ENCODE measurements around the gene ACTRT2.

Gene ACTRT2

DNA sequence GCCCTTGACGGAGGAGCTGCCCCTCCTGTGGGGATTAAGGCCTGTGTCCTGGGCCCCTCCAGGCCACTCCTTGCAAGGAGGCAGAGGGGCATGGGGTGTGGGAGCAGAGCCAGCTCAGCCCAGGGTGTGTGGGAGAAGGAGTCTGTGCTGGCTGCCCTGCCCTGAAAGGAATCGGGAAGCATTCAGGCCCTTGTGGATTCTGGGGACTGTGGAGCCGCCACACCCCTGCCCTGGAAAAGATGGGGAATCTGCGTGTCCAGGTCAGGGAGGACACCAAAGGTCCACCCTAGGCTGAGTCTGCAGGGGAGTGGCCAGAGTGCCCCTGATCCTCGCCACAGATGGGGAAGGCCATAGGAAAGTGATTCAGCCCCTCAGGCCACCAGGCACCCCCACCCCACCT, 31.2 kb downstream of the ACTRT2 start:
- no peak for DNase-seq (ENCODE audit: low read depth, low spot score)

DNA sequence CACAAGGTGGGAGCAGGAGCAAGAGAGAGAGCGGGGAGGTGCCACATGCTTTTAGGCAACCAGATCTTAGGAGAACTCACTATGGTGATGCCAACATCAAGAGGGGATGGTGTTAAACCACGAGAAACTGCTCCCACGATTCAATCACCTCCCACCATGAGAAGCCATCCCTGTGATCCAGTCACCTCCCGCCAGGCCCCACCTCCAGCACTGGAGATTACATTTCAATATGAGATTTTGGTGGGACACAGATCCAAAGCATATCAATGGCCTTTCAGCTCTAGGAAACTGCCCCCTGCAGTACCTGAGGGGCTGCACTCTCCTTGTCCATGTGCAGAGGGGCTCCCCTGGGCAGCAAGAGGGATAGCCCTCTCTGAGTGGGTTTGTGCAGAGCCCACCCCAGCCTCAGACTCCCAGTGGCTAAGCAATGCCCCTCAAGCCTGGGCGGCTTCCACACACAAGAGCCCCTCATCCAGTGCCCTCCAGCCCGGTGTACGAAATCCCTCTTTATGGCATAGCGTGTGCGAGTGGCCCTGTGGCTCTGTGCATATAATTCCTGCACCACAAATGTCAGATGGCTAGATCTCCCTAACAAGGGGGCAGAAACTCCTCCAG, 32.2 kb downstream of the ACTRT2 start:
- DNase-seq (ENCODE audit: low read depth, low spot score), result no peak

DNA sequence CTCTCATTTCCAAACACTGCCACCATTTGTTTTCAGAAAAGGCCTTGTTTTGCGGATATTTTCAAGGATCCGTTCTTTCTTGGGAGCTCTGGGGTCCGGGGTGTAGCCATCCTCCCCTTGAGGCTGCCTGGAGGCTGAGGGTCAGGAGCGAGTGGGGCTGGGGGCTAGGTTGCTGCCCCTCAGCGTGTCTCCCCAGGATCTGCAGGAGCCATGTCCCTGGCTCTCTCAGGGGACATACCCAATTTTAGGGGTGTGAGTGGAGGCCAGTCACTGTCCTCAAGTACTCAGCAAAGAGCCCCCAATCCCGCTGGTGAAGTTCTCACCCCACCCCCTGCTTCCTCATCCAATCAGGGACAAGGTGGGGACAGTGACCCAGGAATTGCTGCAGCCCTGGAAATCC, 32.7 kb downstream of the ACTRT2 start:
- no peak for DNase-seq (ENCODE audit: low read depth, low spot score)

DNA sequence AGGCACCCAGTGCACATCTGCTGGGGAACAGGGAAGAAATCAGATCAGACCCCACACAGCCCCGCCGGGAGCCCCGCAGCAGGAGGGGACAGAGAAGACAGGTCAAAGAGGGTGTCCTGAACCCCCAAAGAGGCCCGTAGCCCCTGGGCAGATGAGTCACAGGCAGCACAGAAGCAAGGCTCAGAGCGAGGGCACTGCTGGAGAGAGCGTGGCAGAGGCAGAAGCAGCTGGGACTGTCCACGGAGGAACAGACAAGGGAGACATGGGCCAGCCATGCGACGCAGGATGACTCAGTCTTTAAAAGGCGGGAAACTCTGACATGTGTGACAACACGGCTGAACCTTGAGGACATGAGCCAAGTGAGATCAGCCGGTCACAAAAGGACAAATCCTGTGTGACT, 33.2 kb downstream of the ACTRT2 start:
- DNase-seq (ENCODE audit: low read depth, low spot score), result no peak

DNA sequence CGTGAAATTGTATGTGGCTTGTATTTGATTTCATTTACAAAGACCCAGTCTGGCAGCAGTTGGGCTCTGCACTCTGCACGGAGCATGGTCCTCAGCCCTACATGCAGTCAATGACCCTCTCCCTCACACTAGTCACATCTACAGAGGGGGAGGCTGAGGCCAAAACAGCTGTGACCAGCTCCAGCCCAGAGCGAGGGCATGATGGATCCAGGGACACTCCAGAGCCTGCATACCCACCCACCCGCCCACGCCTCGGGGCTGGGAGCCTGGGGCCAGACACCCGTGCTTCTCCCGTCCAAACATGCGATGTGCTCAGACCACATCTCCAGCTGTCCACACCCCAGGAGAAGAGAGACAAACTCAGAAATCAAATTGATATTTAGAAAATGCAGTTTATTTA, 33.8 kb downstream of the ACTRT2 start:
- no peak for DNase-seq (ENCODE audit: low read depth, low spot score)

DNA sequence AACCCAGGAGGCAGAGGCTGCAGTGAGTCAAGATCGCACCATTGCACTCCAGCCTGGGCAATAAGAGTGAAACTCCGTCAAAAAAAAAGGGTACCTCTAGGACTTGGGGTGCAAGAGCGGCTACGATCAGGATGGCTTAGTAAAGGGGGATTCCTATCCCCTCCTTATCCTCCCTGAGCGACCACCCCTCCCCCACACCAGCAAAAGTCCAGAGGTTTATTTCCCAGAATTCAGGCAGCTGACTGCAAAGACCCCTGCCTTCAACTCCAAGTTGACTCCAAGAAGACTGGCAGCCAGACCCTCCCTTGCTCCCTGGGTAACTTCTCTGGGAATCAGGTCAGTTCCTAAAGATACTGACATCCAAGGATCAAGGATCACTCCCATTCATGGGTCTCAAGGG, 35.4 kb downstream of the ACTRT2 start:
- DNase-seq (ENCODE audit: low read depth, low spot score), result no peak

DNA sequence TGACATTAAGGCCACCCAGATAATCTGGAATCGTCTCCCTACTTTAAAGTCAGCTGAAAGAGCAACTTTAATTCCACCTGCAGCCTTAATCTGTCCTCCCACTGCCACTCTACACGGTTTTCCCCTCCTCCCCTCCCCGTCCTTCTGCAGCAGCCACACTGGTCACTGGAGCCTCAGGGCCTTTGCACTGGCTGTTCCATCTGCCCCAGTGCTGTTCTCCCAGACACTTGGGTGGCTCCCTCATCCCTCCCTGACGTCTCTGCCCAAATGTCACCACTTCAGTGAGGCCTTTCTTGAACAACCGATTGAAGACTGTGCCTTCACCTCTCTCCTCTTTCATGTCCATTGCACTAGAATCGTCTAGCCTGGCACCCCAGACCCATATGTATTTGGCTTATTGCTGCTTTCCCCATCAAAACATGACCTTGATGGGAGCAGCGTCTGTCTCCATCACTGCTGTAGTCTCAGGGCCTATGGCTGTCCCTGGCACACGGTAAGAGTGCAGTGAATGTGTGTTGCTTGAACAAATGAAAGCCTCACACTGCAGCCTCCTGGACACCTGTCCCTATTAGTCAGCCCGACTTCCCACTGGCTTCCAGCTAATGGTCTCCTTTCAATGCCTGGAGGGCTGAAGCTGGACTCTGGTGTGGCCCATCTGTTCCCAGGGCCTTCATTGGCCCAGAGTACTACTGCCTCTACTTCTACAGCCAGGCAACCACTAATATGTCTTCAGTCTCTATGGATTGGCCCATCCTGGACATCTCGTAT, 37.2 kb downstream of the ACTRT2 start:
- DNase-seq (ENCODE audit: low read depth, low spot score), result no peak

DNA sequence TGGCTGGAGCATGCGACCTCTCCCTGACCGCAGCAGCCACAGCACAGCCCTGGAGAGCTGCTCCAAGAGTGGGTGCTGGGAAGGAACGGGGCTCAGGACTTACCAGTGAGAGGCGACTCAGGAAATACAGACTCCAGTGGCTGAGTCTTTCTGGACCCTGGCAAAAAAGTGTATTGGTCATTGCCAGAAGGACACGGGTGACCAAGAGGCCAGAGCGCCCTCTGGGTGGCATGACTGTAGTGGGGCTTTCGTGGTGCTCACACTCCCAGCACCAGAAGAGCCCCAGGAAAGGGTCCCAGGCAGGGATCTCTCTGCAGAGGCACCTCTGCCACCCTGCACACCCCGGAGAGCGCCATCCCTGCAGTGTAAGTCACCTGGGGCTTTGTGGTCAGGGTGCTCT, 38.9 kb downstream of the ACTRT2 start:
- DNase-seq (ENCODE audit: low read depth, low spot score), result no peak

DNA sequence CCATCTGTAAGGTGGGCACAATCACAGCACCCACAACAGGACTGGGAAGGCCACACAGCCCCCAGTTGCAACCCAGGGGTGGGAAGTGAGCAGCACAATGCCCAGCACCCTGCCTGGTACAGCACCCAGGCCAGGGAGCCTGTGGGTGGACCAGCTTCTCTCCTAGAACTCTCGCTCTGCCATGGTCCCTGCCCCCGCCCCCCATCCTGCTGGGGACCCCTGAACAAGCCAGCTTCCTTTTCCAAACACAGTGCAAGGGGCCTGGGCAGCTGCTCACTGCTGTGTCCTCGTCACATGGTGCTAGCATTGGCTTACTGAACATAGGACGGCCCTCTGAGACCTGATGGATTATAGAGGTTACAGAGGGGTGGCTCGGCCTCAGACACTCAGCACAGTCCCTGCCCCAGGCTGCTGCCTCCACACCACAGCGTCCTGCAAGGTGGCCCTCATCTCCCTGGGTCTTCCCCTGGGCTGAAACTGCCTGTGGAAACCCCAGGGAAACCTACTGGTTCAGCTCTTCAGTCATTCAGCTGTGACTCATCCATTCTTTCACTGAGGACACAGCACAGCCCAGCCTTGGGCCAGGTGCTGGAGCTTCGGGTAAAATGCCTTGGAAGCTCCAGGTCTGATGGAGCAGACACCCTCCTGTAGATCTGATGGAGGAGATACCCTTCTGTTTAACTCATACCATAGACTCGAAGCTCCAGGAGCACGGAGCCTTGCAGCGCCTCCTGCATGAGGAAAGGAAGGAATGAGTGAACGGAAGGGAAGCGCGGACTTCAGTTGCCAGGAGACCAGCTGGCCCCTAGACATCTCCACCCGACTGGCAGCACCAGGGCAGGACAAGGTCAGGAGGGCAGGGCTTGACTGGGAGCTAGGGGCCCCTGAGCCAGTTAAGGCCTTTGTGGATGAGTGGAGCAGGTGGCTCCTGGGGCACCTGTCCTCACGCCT, 39.6 kb downstream of the ACTRT2 start:
- peak; percentile 66 for DNase-seq (ENCODE audit: low read depth, low spot score)

DNA sequence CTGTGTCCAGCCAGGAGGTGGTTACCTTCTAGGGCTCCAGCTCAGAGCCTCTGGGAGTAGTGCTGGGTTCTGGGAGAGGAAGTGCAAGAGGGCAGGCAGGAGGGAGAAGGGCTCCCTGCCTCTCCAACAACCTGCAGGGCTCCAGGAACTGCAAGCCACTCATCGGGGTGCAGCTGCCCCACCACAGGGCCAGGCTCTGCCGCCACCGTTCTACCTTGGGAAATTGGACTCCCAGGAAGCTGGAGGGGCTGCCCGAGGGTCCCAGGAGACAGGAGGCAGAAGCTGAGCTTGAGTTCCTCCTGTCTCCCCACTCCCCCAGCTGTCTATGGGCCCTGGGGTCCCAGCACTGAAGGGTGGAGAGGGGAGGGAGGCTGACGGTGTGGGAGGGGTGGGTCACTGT, 40.3 kb downstream of the ACTRT2 start:
- DNase-seq (ENCODE audit: low read depth, low spot score), result no peak

DNA sequence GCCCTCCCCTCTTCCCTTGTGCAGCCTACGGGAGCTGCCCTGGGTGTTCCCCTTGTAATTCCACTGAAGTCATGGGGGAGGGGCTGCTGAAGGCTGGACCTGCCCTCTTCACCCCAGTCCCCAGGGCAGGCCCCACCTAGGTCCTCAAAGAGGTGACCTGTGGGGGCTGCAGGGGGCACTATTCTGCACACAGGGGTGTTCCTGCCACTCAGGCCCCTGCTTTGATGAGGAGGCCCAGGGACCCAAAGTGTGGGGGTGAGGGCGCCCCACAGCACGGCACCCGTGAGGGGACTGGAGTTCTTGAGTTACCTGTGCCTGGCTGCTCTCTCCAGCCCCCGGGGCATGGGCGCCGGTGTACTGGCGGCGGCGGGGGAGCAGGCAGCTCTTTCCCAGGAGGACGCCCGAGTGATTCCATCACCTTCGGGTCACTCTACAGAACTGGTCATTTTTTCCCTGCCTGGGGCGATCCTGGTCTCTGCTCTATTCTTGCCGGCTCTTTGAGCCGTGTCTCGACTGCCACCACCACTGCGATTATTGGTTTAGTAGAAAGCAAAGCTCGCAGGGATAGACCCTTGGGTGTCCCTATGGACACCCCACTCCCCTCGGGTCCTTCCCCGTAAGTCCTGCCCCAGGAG, 40.8 kb downstream of the ACTRT2 start:
- DNase-seq (ENCODE audit: low read depth, low spot score), result no peak

DNA sequence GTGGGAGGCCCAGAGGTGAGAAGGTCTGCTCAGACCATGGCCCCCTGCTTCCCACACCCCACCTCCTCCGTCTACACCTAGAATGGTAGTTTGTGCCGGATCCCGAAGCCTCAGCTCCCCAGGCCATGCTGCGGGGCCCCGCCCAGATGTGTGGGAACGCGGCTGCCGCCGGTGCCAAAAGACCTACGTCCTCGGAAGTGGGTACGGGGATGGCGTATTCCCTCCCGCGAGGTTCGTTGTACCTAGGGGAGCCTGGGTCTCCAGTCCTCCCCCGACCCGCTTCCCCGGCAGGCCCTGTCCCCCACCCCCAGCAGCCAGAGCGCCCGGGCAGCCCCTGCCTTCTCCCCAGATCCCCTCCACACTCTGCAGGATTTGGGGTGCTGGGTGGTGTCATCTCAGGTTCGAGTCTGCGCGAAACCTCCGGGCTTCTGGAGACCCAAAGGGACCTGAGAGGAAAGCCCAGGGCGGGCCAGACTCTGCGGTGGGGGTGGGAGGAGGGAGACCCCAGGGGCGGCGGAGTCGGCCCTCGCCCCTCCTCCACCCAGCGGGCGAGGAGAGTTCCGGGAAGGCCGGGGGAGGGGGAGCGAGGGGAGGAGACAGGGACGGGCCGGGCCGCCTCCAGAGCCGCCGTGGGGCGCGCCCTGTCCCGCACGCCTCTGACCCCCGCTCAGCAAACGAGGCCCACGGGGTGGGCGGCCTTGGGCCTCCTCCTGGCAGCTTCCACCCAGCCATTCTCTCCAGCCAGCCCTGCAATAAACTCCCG, 41.5 kb downstream of the ACTRT2 start:
- no peak for DNase-seq (ENCODE audit: low read depth, low spot score)

DNA sequence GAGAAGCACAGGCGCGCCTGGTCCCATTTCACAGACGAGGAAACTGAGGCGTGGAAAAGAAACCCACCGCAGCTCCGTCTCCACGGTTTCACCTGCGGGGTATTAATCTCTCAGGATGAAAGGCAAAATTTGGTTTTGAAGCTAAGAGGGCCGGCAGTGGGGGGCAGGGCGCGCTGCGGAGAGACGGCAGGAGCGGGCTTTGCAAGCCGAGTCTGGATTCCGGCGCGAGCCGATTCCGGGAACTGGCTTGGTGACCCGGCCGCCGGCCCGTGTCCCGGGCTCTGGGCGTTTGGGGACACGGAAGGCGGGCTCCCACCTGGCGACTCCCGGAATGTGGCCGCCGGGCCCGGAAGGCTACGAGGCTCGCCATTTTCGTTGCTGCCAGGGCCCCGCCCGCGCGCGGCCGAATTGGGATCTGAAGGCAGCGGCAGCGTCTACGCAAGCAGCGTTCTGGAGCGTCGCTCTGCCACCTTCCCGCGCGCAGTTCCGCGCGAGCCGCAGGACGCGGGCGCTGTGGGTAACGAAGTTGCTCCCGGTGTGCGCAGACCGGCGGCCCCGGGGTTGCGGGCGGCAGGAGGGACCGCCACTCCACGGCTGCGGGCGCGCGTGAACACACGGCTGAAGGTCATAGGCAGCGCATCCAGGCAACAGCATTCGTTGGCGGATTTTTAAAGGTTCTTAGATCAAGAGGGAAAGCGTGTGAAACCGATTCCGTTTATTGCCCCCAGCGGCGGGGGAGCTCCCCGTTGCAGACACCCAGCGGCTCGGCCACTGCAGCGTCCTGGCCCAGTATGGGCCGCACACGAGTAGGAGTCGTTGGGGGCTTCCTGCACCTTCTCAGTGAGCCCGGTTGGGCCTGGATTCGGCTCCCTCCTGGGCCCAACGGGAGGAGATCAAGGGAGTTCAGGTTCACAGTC, 42.4 kb downstream of the ACTRT2 start:
- DNase-seq (ENCODE audit: low read depth, low spot score), result no peak

DNA sequence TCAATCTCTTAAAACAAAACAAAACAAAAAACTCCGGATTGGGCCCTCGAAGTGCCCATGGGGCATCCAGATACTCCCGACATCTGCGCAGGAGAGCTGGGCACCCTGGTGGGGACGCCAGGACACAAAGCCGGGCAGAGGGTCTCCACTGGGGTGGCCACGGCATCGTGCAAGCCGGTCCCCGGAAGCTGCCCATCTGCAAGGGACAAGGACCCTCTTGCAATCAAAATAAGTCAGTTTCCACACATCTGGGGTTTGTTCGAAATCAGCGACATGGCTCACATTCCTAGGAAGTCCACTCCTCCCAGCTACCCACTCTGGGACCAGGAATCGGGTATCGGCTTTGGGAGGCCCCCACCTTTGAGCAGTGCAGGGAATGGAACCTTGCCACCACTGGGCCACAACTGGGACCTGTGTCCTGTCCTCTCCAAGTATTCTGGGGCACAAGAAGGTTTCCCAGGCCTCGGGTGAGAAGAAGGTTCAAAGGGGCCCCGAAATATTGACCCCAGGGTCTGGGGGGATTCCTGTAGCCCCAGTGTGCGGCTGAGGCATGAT, 43.1 kb downstream of the ACTRT2 start:
- no peak for DNase-seq (ENCODE audit: low read depth, low spot score)

DNA sequence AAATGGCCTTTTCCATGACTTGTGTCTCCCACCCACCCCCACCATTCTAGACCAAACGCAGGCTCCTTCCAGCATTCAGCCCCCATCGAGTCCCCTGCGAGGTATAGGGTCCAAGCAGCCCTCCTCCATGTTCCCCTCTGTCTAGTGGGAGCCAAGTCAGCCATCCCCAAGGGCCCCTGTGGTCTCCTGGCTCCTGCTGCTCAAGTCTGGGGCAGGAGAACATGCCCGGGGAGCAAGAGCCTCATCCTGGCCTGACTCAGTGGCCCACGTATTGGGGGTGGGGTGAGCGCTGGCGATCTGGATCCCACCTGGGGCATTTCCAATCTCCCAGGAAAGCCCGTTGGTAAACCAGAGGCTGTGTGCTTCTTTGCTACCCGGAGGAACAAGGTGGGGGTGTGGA, 43.6 kb downstream of the ACTRT2 start:
- no peak for DNase-seq (ENCODE audit: low read depth, low spot score)

DNA sequence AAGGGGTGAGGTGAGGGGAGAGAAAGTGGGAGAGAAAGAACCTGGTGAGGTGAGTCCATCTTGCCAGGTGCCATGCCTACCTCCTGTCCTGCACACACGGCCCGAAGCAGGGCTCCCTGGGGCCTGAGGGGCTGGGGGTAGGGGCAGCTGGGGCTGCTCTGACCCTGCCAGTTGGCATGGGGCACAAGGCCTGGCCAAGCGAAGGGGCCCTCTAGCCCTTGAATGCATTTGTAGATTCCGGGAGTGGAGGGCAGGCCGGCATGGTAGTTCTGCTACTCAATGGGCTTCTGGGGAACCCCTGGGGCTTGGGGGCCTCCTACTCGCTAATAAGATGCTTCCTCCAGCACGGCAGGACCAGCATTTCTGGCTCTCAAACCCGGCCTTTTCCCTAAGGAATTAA, 44.1 kb downstream of the ACTRT2 start:
- DNase-seq (ENCODE audit: low read depth, low spot score), result no peak

DNA sequence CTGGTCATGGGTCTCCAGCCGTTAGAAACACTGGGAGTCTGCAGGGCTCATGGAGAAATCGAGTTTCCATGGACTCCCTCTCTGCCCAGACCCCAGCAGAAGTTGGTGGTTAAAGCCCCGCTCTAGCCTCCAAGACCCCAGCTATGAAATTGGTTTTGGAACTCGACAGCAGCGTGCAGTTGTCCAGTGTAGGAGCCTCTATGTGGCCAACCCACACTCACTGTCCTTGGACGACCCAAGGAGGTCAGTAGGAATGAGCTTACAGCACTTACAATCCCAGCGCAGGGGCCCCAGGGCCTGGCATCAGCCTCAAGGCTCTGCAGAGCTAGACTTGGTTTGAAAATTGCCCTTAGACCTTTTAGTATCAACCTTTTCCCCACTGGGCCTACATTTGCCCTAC, 44.5 kb downstream of the ACTRT2 start:
- no peak for DNase-seq (ENCODE audit: low read depth, low spot score)

DNA sequence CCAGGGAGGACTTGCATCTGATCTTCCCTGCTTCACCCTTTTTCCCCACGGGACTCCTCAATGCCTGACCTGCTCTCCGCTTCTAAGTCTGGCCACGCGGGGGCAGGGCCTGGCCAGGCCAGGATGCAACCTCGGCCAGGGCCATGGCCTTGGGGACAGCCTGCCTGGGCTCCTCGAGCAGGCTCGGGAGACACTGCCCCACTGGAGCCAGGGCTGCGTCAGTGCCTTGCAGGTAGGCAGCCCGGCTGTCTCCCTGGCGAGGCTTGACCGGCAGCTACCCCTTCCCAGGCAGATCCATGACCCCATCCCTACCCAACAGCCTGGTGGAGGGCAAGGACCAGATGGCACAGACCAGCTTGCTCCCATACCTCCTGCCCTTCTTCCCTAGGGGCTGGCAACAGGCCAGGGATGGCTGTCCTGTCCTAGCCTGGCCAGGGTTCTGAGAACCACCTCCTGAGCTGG, 45.0 kb downstream of the ACTRT2 start:
- DNase-seq (ENCODE audit: low read depth, low spot score), result peak; percentile 75

DNA sequence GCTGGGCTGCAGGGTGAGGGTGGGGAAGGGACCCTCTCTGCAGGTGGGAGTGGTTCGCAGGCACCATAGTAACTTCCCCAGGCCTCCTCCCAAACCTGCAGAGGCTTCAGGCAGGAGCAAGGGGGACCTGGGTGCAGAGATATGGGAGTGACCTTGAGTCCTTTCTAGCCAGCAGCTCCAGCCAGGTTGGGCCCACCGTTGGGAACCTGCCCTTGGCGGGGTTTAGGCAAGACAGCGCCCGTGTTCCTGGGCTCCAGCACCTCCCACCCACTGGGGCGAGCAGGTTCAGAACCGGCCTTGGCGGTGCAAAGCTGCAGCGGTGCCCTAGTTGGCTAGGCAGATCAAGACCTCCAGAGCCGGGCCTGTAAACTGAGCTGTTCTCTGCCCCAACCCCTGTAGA, 45.6 kb downstream of the ACTRT2 start:
- no peak for DNase-seq (ENCODE audit: low read depth, low spot score)

DNA sequence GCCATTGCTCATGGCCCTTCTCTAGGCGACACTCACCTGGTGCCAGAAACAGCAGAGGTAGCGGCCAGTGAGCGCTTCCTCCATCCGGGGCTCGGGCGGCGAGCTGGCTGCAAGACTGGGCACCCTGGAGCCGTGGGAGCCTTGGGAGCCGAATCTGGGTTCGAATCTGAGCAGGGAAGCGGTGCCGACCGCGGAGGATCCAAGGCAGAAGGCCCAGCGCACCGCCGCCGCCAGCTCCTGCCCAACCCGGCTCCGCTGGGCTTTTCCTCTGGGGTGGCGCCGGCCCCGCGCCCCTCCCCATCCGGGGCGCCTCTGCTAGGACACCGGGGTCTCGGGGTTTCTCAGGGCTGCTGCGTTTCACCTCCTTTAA, 46.0 kb downstream of the ACTRT2 start:
- peak; percentile 44 for DNase-seq (ENCODE audit: low read depth, low spot score)

Data from astrocyte of the hippocampus (primary cell).